ENCODE results near the gene PHACTR3.

The PHACTR3 gene

DNA sequence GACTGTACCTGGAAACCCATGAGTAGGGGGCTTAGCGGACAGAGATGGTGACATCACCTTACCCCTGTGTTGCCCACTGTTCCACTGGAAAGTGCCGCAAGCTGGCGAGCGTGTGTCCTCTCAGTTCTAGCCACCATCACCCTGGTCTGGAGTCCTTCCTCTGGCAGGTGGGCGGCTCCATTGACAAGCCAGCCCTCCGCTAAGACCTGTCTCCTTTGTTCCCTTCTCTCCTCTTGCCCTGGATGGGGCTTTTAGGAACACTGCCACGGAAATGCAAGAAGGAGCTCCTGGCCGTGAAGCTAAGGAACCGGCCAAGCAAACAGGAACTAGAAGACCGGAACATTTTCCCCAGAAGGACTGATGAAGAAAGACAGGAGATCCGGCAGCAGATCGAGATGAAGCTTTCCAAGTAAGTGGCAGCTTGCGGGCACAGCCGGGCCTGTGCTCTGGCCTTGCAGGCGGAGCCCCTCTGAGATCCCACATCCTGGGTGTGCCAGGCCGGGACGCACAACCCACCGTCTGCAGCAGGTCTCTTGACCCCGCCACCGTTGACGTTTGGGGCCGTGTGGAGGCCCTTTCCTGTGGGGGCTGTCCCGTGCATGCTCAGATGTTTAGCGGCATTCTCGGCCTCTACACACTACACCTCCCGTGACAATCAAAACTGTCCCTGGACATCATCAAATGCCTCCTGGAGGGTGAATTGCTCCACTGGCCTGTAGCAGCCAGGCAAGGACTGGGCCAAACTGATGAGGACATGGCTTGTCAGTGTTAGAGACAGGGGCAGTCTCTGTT is 201.6 kb downstream of the PHACTR3 start:
- H3K36me3 ChIP-seq (ENCODE audit: control insufficient read depth in 5 of 5, insufficient read depth in 5 of 5, low read length in 5 of 5): no peaks in the 10 kb centered on the region
- H3K9ac ChIP-seq (ENCODE audit: low read length in 5 of 5): no peak overlapping the region
- no peaks in the 10 kb centered on the region for H3K4me1 ChIP-seq (ENCODE audit: control insufficient read depth in 5 of 5, insufficient read depth in 5 of 5, low read length in 5 of 5)
- H3K27me3 ChIP-seq (ENCODE audit: control insufficient read depth in 5 of 5, insufficient read depth in 4 of 5, low read length in 5 of 5): peaks cover 0 to 12% (median 3%) of the 10 kb centered on the region in 5 donors
- no peak overlapping the region for H3K27ac ChIP-seq (ENCODE audit: low read depth, low read length)
- H3K9me3 ChIP-seq (ENCODE audit: control insufficient read depth in 5 of 5, low read length in 5 of 5): peaks cover 0 to 8% (median 5%) of the 10 kb centered on the region in 5 donors
- no peak overlapping the region for H3K4me3 ChIP-seq (ENCODE audit: low read depth in 1 of 5, low read length in 5 of 5)

DNA sequence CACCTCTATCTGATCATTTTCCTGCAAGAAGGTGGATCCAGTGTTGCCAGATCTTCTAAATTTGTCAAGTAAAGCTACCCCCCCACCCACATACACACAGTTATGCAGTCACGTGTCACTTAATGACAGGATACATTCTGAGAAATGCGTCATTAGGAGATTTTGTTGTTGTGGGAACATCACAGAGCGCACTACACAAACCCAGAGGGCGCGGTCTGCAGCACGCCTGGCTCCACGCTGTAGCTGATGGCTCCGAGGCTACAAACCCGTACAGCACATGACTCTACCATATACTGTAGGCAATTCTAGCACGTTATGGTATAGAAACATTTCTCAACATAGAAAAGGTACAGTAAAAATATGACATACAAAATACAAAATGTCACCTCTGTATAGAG is 202.2 kb downstream of the PHACTR3 start:
- H3K27me3 ChIP-seq (ENCODE audit: control insufficient read depth in 5 of 5, insufficient read depth in 4 of 5, low read length in 5 of 5): peaks cover 0 to 12% (median 3%) of the 10 kb centered on the region in 5 donors
- no peak overlapping the region for H3K9ac ChIP-seq (ENCODE audit: low read length in 5 of 5)
- no peaks in the 10 kb centered on the region for H3K4me1 ChIP-seq (ENCODE audit: control insufficient read depth in 5 of 5, insufficient read depth in 5 of 5, low read length in 5 of 5)
- no peak overlapping the region for H3K27ac ChIP-seq (ENCODE audit: low read depth, low read length)
- H3K4me3 ChIP-seq (ENCODE audit: low read depth in 1 of 5, low read length in 5 of 5): no peak overlapping the region
- H3K36me3 ChIP-seq (ENCODE audit: control insufficient read depth in 5 of 5, insufficient read depth in 5 of 5, low read length in 5 of 5): no peaks in the 10 kb centered on the region
- H3K9me3 ChIP-seq (ENCODE audit: control insufficient read depth in 5 of 5, low read length in 5 of 5): peaks cover 0 to 4% (median 0%) of the 10 kb centered on the region in 5 donors

DNA sequence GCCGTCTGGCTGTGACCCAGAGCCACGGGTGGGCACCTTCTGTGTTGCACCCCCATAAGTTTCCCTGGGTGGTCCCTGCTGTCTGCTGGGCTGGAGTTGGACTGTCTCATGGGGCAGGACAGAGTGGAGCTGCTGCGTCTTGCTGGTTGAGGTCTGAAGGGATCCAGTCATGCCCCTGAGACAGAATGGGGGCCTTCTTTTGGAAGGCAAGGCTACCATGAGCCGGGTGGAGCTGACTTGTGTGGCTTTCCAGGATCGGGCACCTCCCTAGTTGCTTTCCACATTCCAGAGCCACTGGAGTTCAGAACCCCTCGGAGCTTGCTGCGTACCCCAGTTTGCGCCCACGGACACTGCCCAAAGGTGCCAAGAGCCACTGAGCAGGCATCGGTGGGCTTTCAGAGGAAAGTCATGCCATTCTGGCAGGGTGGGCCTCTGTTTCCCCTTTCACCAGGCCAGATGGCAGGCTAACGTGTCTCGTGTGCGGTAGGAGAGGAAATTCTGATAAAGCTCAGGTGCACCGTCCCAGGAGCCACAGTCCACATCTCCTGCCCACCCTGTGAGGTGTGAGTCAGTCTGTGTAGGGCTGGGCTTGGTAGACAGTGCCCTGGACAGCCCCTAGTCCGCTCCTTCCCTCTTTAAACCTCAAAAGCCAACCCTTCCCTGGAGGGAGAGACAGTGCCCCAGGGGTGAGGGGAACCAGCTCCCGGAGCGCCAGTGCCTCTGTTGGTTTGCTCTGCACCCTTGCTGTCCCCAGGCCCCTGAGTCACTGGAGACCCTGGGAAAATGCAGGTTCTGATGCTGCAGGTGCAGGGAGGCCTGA is 203.8 kb downstream of the PHACTR3 start:
- no peak overlapping the region for H3K27ac ChIP-seq (ENCODE audit: low read depth, low read length)

DNA sequence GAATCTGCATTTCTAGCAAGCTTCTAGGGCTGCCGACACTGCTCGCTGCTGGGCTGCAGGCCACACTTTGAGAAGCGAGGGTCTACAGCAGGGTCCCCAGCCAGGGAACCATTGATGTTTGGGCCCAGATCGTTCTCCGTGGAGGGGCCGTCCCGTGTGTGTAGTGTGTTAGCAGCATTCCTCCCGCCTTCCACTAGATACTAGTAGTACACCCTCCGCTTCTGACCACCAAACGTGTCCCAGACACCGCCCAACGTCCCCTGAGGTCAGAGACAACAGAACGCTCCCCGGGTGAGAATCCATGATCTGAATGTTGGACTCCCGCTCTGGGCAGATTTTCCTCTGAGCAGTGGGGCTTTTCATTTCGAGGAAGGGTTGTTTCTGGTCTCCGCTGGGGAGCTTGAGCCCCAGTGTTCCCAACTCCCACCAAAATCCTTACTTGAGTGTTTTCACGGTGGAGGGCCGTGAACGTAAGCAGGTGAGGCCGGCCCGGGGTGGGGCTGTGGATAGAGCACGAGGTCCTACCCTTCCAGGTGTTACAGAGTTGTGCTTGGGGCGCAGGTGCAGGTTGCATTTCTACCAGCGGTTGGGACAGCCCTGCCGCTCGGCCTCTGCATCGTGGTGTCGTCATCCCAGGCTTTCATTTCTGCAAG is 204.5 kb downstream of the PHACTR3 start:
- H3K36me3 ChIP-seq (ENCODE audit: control insufficient read depth in 5 of 5, insufficient read depth in 5 of 5, low read length in 5 of 5): no peaks in the 10 kb centered on the region
- H3K4me3 ChIP-seq (ENCODE audit: low read depth in 1 of 5, low read length in 5 of 5): no peak overlapping the region
- H3K9ac ChIP-seq (ENCODE audit: low read length in 5 of 5): no peak overlapping the region
- no peaks in the 10 kb centered on the region for H3K4me1 ChIP-seq (ENCODE audit: control insufficient read depth in 5 of 5, insufficient read depth in 5 of 5, low read length in 5 of 5)
- no peaks in the 10 kb centered on the region for H3K9me3 ChIP-seq (ENCODE audit: control insufficient read depth in 5 of 5, low read length in 5 of 5)
- H3K27ac ChIP-seq (ENCODE audit: low read depth, low read length): no peak overlapping the region
- H3K27me3 ChIP-seq (ENCODE audit: control insufficient read depth in 5 of 5, insufficient read depth in 4 of 5, low read length in 5 of 5): peaks cover 0 to 12% (median 0%) of the 10 kb centered on the region in 5 donors

More for the DNA sequence above, 203.8 kb downstream of the PHACTR3 start:
- H3K36me3 ChIP-seq (ENCODE audit: control insufficient read depth in 5 of 5, insufficient read depth in 5 of 5, low read length in 5 of 5): no peaks in the 10 kb centered on the region
- H3K9me3 ChIP-seq (ENCODE audit: control insufficient read depth in 5 of 5, low read length in 5 of 5): no peaks in the 10 kb centered on the region
- no peak overlapping the region for H3K9ac ChIP-seq (ENCODE audit: low read length in 5 of 5)
- peaks cover 0 to 9% (median 0%) of the 10 kb centered on the region in 5 donors for H3K27me3 ChIP-seq (ENCODE audit: control insufficient read depth in 5 of 5, insufficient read depth in 4 of 5, low read length in 5 of 5)
- no peaks in the 10 kb centered on the region for H3K4me1 ChIP-seq (ENCODE audit: control insufficient read depth in 5 of 5, insufficient read depth in 5 of 5, low read length in 5 of 5)
- H3K4me3 ChIP-seq (ENCODE audit: low read depth in 1 of 5, low read length in 5 of 5): no peak overlapping the region

DNA sequence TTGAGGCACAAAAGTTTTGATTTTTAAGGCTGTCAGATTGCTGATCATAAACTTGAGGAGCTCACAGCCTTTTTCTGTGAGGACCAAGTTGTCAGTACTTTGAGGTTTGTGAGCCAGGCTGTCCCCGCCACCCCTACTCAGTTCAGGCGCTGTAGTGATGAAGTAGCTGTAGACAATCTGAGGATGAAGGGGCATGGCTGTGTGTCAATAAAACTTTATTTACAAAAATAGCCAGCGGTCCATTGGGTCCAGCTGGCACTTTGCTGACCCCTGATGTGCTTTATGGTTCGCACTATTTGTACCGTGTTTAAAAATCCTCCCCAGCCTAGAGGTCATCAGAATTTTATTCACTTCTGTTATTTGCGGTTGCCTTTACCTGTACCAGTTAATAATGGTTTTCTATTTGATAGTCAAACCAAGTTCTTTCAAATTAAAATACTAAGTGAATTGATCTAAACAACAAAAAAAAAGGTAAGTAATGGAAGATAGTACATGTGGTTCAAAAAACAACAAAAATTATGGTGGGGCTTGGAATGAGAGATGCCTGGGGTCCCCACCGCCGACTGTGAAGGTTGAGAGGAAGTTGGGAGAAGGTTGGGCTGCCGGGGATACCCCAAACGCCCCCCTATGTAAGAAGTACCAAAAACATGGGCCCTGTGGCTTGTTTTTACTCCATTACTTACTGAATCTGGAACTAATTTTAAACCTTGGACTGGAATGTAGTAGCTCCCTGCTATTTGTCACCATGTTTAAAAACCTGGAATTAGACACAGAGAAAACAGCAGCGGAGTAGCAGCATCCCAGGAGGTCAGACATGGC is 205.5 kb downstream of the PHACTR3 start:
- H3K36me3 ChIP-seq (ENCODE audit: control insufficient read depth in 5 of 5, insufficient read depth in 5 of 5, low read length in 5 of 5): no peaks in the 10 kb centered on the region
- no peak overlapping the region for H3K27ac ChIP-seq (ENCODE audit: low read depth, low read length)
- H3K9ac ChIP-seq (ENCODE audit: low read length in 5 of 5): no peak overlapping the region
- H3K9me3 ChIP-seq (ENCODE audit: control insufficient read depth in 5 of 5, low read length in 5 of 5): no peaks in the 10 kb centered on the region
- no peaks in the 10 kb centered on the region for H3K4me1 ChIP-seq (ENCODE audit: control insufficient read depth in 5 of 5, insufficient read depth in 5 of 5, low read length in 5 of 5)
- H3K27me3 ChIP-seq (ENCODE audit: control insufficient read depth in 5 of 5, insufficient read depth in 4 of 5, low read length in 5 of 5): peaks cover 0 to 12% (median 0%) of the 10 kb centered on the region in 5 donors
- no peak overlapping the region for H3K4me3 ChIP-seq (ENCODE audit: low read depth in 1 of 5, low read length in 5 of 5)

DNA sequence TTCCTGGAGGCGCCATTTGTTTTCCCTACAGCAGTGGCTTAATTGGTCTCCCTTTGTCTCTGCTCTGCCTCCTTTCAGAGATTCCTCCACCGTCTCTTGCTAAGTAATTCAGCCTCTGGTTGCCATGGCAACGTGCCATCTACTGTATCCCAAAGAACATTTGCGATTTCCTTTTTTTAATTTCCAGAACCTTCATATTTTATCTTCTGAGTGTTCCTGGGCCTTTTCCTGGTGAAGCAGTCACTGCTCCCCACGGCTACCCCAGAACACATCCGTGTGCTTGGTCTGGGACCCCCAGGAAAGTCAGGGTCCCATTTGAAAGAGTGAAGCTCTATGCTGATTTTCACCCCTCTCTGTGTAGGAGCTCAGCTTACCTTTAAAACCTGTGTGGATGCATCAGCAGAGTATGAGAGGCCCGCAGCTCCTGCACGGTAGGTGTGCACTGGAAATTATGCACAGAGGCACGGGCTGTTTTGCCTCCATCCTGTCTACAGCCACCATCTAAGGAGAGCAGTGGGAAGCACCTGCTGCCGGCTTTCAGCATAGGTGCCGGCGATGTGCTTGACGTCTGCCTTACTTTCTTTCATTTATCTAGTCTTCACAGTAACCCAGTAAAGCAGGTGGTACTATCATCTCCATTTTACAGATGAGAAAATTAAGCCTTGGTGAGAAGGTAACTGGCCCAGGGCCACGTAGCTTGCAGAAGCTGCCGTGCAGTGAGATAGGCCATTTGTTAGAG is 206.3 kb downstream of the PHACTR3 start:
- Histone ChIP-seq H3K9ac (ENCODE audit: low read length in 5 of 5) (no peak overlapping the region), H3K27ac (ENCODE audit: low read depth, low read length) (no peak overlapping the region), H3K9me3 (ENCODE audit: control insufficient read depth in 5 of 5, low read length in 5 of 5) (no peaks in the 10 kb centered on the region), H3K4me1 (ENCODE audit: control insufficient read depth in 5 of 5, insufficient read depth in 5 of 5, low read length in 5 of 5) (no peaks in the 10 kb centered on the region), H3K4me3 (ENCODE audit: low read depth in 1 of 5, low read length in 5 of 5) (no peak overlapping the region), H3K27me3 (ENCODE audit: control insufficient read depth in 5 of 5, insufficient read depth in 4 of 5, low read length in 5 of 5) (peaks cover 0 to 11% (median 0%) of the 10 kb centered on the region in 5 donors), H3K36me3 (ENCODE audit: control insufficient read depth in 5 of 5, insufficient read depth in 5 of 5, low read length in 5 of 5) (no peaks in the 10 kb centered on the region)

DNA sequence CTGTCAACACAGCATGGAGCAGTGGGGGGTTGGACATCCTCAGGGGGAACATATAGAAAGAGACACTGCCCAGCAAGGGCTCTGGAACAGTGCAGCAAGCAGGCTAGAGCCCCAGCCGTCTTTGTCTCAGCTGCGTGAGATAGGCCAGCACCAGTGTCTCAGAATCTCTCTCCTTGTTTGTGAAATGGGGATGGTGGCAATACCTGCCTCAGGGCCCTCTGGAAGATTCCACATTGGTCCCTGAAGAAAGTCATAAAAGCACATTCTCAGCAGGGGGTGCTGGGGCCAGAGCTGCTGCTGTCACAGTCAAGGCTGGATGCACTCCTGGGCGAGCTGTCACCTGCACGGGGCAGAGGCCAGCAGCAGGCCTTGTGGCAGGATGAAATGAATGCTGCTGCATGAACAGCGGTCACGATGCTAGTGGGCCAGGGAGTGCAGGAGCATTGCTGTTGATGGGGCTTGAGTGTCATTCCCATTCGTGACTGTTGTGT is 207.4 kb downstream of the PHACTR3 start:
- Histone ChIP-seq H3K9me3 (ENCODE audit: control insufficient read depth in 5 of 5, low read length in 5 of 5) (no peaks in the 10 kb centered on the region), H3K4me3 (ENCODE audit: low read depth in 1 of 5, low read length in 5 of 5) (no peak overlapping the region), H3K36me3 (ENCODE audit: control insufficient read depth in 5 of 5, insufficient read depth in 5 of 5, low read length in 5 of 5) (no peaks in the 10 kb centered on the region), H3K27ac (ENCODE audit: low read depth, low read length) (no peak overlapping the region), H3K27me3 (ENCODE audit: control insufficient read depth in 5 of 5, insufficient read depth in 4 of 5, low read length in 5 of 5) (peaks cover 0 to 11% (median 0%) of the 10 kb centered on the region in 5 donors), H3K4me1 (ENCODE audit: control insufficient read depth in 5 of 5, insufficient read depth in 5 of 5, low read length in 5 of 5) (no peaks in the 10 kb centered on the region), H3K9ac (ENCODE audit: low read length in 5 of 5) (no peak overlapping the region)

DNA sequence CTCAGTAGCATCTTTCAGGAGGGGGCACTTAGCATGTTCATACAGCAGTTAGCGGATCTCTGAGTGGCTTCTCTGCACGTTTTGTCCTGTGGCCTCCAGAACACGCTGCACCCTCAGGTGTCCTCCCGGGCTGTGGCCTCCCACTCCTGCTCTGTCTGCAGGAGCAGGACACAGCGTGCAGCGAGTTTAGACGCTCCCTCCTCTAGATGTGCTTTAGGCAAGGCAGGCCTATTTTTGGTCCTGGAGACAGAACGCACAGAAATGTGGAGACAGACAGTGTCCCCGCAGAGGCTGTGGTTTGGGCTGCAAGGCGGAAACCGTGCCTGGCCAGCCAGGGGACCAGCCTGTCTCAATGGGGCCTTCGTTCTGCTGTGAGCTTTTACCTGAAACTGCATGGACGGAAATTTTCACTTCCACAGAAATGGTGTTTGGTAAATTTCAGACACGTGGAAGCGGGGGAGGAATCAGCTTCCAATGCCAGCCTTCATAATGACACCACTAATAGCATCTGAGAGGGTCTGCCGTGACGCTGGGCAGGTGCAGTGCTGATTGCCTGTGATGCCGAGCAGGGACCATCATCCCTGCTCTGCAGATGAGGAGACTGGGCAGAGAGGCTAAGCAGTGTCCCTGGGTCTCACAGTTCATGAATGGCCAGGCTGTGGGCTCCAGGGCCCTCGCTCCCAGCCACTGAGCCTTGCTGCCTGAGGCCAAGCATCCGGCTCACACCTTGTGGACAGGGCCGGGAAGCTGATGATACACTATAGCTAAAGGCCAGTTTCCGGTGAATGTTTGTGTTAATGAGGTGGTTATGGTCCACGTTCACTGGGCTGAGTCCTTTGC is 208.2 kb downstream of the PHACTR3 start:
- H3K27me3 ChIP-seq (ENCODE audit: control insufficient read depth in 5 of 5, insufficient read depth in 4 of 5, low read length in 5 of 5): peaks cover 0 to 11% (median 2%) of the 10 kb centered on the region in 5 donors
- no peak overlapping the region for H3K4me3 ChIP-seq (ENCODE audit: low read depth in 1 of 5, low read length in 5 of 5)
- H3K36me3 ChIP-seq (ENCODE audit: control insufficient read depth in 5 of 5, insufficient read depth in 5 of 5, low read length in 5 of 5): no peaks in the 10 kb centered on the region
- H3K9me3 ChIP-seq (ENCODE audit: control insufficient read depth in 5 of 5, low read length in 5 of 5): no peaks in the 10 kb centered on the region
- H3K27ac ChIP-seq (ENCODE audit: low read depth, low read length): no peak overlapping the region
- no peak overlapping the region for H3K9ac ChIP-seq (ENCODE audit: low read length in 5 of 5)
- H3K4me1 ChIP-seq (ENCODE audit: control insufficient read depth in 5 of 5, insufficient read depth in 5 of 5, low read length in 5 of 5): no peaks in the 10 kb centered on the region

All from subcutaneous abdominal adipose tissue (tissue), 5 donors.